Activated CD4-positive, alpha-beta T cell treated with anti-CD3 and anti-CD28 coated beads, Interleukin-2, amount 50 U/mL, for 24 hours (primary cell): ENCODE results near the gene PRR22.
"Not testable (repeated sequence)": the region's sequence is repeated elsewhere in the genome, so short reads cannot be mapped to it uniquely, and the experiment has no call there.

Source experiments
- DNase-seq, 2 donors: peaks; one replicate each; pipeline ENCODE4 v3.0.0-alpha.2; 2020; ENCODE audit warnings: low read depth in 1 of 2, low spot score in 1 of 2

PRR22 gene

DNA sequence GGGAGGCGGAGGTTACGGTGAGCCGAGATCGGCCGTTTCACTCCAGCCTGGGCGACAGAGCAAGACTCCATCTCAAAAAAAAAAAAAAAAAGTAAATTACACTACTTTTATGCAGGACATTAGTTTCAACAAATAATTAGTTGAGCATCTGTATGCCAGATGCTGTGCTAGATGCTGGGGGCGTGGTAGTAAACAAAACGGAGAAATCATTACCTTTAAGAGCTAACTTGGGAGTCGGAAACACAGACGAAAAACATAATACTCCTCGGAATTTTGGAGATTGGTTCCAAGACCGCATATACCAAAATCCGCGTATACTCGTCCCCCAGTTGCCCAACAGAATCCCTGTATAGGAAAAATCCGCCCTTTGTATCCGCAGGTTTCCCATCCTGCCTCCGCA is 7.7 kb upstream of the PRR22 start:
- DNase-seq, result no peak

DNA sequence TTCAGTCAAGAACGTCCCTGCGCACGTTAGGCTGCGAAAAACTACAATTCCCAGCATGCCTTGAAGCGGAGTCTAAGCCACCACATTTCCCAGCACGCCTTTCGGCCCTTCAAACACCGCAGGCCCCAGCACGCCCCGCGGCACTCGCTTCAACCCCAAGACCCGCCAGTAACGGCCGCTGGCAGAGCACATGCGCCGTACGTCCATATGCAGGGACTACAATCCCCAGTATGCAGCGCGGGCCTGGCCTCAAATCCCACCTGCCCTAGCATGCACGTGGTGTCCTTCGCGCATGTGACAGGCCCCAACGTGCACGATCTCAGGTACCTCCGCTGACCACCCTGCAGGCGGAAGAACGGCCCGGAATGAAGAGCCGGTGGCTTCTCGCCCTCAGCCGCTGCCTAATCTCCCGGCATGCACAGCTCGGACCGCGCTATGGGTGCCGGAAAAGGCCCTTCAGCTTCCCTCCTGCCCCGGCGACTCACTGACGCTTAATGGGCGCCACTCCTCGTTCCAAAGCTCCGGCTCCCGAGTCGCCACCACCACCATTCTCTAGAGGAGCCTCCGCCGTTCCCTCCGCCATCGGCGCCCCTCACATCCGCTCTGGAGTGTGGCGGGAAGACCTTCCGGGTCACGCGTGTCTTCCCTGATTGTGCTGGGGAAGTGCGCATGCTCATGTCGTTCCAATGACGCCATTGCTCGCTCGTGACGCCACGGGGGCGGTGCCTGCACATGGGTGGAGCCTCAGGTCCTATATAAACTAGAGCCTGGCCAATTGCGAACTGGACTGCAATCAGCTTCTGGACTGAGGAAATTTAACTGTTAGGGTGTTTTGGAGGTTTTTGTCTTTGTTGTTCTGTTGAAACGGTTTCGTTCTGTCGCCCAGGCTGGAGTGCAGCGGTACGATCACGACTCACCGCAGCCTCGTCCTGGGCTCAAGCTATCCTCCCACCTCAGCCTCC is 6.3 kb upstream of the PRR22 start, which contains the start of gene DUS3L:
TSS of gene DUS3L (minus strand) at position 605 of the 962 bp plus-strand sequence. CDS start at position 583, 22 bp downstream.
- peak; percentile 93 to 95 for DNase-seq

DNA sequence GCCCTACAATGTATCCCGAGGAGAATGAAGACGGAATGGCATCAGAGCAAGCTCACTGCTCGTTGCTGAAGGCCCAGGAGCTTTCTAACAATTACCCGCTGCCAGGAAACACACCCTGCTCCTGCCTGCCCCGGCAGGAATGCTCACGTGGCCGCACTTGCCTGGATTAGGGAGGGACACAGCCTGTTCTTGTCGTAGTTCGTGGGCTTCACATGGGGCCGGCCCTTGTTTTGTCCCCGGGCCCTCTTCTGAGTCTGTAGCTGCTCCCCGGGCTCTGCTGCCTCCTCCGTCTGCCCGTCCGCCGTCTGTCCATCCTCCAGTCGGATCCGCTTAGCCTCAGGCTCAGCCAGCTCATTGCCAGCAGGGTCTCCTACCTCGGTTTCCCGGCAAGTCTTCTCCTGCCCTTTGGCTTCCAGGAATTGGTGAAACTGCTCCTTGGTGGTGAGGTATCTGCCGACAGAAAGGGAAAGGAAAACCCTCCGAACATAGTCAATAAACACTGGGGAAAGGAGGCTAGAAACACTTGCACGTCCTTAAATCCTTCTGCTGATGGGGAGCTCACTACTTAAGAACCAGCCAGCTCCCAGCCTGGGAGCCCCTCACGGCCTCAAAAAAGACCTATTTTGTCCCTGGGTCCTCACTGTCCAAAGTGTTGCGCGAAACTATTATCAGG is 5.5 kb upstream of the PRR22 start:
- no peak for DNase-seq

DNA sequence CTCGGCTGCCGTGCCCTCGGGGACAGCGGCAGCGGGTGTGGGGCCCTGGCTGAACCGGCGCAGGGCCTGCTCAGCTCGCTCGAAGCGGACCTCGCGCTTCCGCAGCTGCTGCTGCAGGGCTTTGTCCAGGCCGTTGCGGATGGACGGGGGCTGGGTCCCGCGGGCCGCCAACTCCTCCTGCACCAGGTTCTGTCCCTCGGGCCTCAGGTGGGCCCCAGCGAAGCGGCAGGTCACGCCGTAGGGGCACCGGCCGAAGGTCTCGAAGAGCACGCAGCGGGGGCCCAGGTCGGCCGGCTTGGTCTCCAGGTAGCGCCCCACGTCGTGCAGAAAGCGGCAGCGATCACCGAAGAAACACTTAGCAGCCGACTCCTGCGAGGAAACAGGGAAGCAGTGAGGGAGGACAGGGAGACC is 4.8 kb upstream of the PRR22 start:
- no peak for DNase-seq

DNA sequence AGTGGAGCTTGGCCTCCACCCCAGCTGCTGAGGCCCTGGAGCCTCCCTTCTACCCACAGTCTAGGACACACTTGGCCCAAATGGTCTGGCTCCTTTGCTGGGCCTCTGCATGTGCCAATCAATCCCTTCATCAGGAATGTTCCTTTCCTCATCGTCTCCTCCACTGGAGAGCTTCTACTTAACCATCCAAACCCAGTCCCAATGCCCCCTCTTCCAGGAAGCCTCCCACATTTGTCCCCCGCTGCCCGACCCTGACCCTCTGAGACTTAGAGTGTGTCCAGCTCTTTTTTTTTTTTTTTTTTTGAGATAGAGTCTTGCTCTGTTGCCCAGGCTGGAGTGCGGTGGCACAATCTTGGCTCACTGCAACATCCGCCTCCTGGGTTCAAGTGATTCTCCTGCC is 3.9 kb upstream of the PRR22 start:
- no peak for DNase-seq

DNA sequence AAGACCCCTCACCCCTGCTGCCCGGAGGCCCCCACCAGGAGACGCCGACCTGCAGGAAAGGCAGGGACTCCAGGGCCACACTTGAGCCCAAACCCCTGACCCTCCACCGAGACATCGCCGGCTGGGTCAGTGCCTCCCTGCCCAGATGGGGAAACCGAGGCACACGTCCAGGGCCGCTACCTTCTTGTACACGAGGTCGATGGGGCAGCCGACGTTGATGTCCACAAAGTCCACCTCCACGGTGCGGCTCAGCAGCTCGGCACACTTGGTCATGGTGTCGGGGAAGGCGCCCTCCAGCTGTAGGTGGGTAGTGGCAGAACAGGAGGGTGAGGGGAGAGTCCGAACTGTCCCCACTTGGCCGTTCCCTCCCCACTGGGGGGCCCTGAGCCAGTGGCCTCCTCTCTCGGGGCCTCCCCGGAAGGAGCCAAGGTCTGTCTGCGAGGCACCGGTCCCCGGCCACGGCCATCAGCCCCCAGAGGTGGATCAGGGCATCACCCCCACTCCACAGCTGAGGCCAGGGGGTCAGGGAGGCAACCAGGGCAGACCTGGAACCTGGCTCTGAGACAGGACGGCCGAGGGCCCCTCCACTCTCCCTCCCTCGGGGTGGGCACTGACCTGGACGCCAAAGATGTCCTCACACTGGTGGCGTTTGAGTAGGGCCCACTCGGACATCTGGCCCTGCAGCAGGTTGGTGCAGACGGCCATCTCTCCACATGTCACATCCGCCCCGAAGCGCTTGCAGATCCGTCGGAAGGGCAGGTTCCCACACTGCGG is 3.0 kb upstream of the PRR22 start:
- DNase-seq, result no peak

DNA sequence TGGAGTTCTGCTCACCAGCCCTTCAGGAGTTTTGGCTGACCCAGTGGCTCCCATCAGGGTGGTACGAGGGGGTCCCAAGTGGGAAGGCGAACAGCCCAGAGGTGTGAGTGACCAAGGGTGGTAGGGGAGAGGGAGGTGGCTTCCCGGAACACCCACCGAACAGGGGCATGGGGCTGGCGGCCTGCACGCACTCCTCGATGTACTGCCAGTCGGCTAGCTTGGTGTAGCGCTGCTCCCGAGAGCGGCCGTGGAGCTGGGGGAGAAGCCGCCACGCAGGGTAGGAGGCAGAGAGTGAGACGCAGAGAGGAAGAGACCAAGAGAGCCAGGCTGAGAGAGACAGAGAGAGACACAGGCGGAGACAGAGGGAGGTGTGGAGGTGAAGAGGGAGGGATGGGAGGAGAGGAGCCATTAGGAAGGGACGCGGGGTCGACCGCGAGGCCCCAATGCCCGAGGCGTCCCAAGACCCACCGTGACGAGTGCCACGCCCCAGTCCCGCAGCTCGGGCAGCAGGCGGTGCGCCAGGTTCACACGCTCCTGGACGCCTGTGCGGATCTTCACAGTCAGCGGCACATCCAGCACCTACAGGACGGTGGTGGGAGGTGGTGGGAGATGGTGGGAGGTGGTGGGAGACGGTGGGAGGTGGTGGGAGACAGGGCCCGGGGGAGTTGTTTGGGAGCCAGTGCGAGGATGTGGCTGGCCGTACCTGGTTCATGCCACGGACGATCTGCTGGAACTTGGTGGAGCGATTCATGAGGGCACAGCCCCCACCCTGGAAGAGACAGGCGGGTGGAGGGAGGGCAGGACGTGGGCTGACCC is 2.3 kb upstream of the PRR22 start:
- no peak for DNase-seq

DNA sequence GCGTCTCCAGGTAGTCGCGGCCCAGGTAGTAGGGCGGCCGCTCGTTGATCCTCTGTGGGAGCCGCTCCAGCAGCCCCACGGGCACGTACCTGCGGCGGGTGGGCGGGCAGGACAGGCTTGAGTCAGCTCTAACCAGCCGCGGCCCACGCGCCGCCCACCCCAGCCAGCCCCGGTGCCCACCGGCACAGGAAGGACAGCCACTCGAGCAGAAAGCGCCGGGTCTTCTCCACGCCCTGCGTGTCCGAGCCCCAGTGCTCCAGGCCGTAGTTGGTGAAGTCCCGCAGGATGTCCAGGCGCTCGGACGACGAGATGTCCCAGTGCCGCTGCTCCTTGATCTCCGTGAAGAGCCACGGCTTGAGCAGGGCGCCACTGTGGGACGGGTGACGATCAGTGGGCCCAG is 877 bp upstream of the PRR22 start:
- no peak for DNase-seq

DNA sequence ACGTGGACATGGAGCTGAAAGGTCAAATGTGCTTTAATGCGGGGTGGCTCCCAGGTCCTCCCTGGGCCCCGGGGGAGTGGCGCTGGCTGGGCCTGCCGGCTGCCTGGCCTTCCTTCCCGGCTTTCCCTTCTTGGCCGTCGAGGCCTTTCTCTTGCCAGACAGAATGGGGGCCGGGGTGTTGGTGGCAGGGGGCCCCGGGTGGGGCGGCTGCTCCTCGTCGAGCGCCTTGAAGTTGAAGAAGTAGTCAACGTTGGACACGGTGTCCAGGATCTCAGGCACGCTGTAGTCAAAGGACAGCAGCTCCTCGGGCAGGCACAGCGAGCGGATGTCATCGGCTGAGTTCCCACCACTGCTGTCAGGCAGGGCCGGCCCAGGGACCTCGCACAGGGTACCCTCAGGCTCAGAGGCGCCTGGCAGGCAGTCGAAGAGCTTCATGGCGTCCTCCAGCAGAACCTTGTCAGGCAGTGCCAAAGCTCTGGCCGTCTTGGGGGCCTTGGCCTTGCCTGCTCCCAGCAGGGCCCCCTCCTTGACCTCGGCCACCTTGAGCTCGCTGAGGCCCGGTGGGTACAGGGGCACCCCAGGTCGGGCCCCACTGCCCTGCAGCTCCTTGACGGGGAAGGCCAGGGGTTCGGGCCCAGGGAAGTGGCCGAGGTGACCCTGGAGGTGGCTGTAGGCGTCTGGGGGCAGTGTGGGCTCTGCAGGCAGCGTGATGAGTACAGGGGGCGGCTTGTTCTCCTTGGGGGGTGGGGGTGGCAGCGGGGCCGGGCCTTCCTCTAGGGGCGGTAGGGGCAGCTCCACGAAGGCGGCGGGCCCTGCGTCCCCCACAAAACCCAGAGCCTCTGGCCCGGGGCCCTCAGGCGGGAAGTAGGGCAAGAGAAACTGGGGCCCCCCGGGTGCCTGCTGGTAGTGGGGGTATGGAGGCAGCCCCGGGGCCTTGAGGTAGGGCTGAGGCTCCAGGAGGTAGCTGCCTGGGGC is 1.3 kb downstream of the PRR22 start:
- no peak for DNase-seq

DNA sequence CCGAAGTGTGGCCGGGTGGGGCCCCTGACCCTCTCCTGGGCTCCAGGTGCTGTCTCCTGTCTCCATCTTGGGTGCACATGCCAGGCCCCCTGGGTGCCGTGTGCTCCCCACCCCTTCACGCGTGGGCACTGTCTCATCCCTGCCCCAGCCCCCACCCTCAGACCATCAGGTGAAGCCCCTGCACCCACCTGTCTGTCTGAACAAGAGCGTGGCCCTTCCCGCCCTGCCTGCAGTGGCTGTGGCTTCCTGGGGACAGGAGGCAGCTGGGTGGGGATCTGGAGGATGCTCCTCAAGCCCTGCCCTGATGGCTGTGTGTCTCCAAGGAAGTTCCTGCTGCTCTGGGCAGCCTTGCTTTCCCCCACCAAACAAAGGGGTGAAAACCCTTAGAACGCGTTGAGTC is 2.2 kb downstream of the PRR22 start:
- DNase-seq, result no peak

DNA sequence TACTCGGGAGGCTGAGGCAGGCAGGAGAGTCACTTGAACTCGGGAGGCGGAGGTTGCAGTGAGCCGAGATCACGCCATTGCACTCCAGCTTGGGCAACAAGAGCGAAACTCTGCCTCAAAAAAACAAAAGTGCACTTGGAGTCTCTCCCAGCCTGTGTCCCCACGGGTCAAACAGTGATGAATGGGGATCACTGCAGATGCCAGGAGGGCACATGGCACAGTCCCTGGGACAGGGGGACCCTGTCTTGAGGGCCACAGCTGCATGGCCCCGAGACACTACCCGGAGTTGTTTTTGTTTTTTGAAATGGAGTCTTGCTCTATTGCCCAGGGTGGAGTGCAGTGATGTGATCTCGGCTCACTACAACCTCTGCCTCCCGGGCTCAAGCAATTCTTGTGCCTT is 3.6 kb downstream of the PRR22 start:
- DNase-seq, result not testable (repeated sequence)

DNA sequence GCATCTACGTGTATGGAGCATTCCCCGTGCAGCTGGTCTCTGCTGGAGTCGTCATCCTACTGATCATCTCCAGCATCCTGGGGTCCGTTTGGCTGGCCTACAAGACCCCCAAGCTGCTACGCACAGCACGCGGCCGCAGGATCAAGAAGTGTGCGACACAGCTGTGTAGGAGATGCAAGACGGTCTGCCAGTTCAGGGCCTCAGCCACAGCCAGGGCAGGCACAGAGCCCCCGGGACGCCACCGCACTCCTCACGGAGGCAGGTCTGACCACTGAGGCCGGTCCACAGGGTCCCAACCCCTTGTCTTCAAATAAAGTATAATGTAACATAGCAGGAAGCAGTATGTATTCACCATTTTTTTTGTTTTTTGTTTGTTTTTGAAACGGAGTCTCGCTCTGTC is 6.1 kb downstream of the PRR22 start:
- no peak for DNase-seq

DNA sequence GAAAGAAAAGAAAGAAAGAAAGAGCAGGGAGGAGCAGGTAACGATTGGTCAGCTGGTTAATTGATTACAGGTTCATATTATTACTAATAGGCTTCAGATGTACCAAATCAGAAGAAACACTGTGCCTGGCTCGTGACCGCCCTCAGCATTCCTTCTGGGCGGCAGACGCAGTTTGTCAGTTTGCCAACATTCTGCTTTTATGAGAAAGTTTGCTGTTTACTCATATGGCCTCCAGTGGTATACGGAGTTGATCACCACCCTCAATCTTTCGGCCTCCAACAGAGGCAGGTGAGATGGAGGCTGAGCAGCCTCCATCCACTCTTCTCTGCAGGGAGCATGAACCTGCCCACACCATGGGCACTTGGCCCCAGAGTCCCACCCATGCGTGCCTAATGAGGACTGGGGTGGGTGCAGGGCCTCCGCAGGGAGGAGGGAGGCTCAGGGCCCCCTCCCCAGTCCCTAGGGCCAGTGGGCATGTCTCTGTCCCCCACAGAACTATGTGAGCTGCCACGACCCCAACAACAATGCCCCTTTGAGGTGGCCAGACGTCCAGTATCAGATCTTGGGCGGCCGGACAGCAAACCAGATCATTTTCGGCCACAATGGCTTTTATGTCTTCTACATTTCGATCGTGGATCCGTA is 8.8 kb downstream of the PRR22 start:
- DNase-seq, result no peak

DNA sequence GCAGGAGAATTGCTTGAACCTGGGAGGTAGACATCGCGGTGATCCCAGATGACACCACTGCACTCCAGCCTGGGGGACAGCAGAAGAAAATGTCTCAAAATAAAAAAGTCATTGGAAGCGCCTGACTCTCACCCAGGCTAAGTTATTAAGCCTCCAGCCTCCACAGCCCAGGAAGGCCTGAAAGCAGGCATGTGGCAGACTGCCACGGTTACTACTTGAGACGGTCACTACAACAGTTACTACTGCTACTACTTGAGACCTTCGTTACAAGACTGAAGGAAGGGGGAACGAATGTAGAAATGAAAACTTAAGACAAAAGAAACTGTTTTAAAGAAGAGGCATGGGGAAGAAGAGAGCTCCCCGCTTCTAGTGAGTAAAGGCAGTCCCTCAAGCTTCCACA is 9.6 kb downstream of the PRR22 start:
- no peak for DNase-seq

DNA sequence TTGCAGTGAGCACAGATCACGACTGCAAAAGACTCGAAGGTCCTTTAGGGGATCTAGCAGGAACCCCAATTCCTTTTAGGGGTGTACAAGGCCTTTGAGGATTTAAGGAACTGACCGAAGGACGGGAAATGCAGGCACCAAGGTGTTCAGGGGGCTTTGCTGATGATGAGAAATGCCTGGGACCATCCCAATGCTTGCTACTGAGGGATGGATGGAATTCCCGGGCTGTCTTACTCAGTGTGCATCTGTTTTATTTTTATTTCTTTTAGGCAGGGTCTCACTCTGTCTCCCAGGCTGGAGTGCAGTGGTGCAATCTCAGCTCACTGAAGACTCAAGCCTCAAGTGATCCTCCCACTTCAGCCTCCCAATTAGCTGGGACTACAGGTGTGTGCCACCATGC is 11.3 kb downstream of the PRR22 start:
- DNase-seq, result no peak

DNA sequence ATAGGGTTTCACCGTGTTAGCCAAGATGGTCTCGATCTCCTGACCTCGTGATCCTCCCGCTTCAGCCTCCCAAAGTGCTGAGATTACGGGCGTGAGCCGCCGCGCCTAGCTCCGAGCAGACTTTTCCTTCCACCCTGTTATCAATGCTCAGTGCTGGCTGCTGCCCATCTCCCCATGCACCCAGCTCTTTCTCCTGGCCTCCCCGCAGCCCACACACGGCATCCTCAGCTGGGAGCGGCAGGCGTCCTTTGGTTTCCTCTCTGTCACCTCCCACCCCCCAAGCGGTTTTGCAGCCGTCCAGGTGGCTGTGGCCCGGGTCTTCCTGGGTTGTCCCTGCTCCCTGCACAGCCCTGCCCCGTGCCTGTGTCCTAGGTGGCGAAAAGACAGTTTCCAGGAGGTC is 12.1 kb downstream of the PRR22 start:
- no peak for DNase-seq

DNA sequence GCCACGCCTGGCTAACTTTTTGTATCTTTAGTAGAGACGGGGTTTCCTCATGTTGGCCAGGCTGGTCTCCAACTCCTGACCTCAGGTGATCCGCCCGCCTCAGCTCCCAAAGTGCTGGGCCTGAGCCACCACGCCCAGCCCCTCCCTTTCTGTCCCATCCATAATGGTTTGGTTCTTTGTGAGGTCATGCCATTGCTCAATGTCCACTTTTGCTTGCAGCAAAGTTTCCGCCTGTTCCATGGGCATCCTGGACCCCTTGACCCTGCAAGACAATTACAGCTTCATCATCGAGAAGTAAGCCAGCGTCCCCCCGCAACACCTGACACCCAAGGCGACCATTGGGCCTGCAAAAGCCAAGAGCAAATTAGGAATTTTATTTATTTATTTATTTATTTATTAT is 16.6 kb downstream of the PRR22 start:
- no peak for DNase-seq

DNA sequence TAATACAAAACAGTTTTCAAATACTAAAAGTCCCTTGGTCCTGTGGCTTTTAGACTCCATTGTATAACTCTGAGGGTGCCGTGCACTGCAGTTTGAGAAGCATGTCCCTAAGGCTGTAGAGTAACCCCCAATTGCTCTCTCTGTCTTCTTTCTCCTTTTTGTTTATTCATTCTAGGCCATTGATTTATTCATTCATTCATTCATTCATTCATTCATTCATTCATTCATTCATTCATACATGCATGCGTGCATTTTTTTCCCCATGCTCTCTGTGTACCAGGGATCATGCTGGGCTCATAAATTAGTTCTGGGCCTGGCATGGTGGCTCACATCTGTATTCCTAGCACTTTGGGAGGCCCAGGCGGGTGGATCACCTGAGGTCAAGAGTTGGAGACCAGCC is 19.3 kb downstream of the PRR22 start:
- DNase-seq, result no peak

DNA sequence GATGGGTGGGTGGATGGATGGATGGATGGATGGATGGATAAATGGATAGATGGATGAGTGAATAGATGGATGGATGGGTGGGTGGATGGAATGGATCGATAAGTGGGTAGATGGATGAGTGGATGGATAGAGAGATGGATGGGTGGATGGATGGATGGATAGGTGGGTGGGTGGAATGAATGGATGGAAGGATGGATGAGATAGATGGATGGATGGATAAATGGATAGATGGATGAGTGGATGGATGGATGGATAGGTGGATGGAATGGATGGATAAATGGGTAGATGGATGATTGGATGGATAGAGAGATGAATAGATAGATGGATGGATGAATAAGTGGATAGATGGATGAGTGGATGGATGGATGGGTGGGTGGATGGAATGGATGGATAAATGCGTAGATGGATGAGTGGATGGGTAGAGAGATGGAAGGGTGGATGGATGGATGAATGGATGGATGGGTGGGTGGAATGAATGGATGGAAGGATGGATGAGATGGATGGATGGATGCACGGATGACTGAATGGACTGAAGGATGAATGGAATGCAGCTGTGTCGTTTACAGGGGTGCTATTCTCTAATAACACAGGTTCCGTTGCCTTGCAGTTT is 21.8 kb downstream of the PRR22 start:
- DNase-seq, result no peak
